ENCODE results near the gene HACL1. TPM values are rescaled to one million over a fixed set of nuclear protein-coding genes. Genes with fewer than 3 reads are reported as not detected.
"Not testable (repeated sequence)": the region's sequence is repeated elsewhere in the genome, so short reads cannot be mapped to it uniquely, and the experiment has no call there.

Gene HACL1
- polyA plus RNA-seq, 3 donors: 11.4 to 20.8 (median 14.3) TPM

DNA sequence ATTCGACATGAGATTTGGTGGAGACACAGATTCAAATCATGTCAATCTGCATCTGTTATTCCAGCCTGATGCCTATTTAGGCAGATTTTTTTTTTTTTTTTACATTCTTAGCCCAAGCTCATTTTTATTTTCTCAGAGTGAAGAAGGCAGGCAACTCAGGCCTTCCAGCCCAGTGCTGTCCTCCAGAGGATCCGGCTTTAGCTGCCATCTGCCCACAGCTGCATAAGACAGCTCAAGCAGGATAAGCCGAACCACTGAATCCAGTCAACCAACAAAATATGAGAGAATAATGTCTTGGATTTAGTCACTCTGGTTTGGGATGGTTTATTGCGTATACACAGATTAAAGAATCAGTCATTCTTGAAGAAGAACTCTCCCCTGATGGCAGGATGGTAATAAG is 60.0 kb downstream of the HACL1 start:
- H3K27ac ChIP-seq (ENCODE audit: low read depth, low read length): no peak overlapping the region
- 96 to 100% (median 96%) methylated on average over 4 of the region's 4 CpGs for WGBS, 3 donors

- no peak overlapping the region for H3K27ac ChIP-seq (ENCODE audit: low read depth, low read length)
These were observed 62.3 kb downstream of the HACL1 start for GRCh38 chr3:15539066-15539465.

GRCh38 chr3:15538345-15538744 is 63.0 kb downstream of the HACL1 start:
- H3K27ac ChIP-seq (ENCODE audit: low read depth, low read length): no peak overlapping the region
- 88 to 92% (median 90%) methylated on average over 2 of the region's 2 CpGs for WGBS, 3 donors

More at GRCh38 chr3:15539066-15539465, 62.3 kb downstream of the HACL1 start:
- 85 to 98% (median 97%) methylated on average over 1 of the region's 1 CpG for WGBS, 3 donors

GRCh38 chr3:15536856-15537255 is 64.5 kb downstream of the HACL1 start:
- 18 to 48% (median 25%) methylated on average over 2 of the region's 2 CpGs for WGBS, 3 donors
- no peak overlapping the region for H3K27ac ChIP-seq (ENCODE audit: low read depth, low read length)

GRCh38 chr3:15535732-15536131 is 65.6 kb downstream of the HACL1 start:
- H3K27ac ChIP-seq (ENCODE audit: low read depth, low read length): no peak overlapping the region
- WGBS, 3 donors: 94 to 100% (median 100%) methylated on average over 1 of the region's 1 CpG

GRCh38 chr3:15532614-15533013 is 68.8 kb downstream of the HACL1 start:
- 95 to 99% (median 96%) methylated on average over 2 of the region's 2 CpGs for WGBS, 3 donors
- H3K27ac ChIP-seq (ENCODE audit: low read depth, low read length): not testable (repeated sequence)

DNA sequence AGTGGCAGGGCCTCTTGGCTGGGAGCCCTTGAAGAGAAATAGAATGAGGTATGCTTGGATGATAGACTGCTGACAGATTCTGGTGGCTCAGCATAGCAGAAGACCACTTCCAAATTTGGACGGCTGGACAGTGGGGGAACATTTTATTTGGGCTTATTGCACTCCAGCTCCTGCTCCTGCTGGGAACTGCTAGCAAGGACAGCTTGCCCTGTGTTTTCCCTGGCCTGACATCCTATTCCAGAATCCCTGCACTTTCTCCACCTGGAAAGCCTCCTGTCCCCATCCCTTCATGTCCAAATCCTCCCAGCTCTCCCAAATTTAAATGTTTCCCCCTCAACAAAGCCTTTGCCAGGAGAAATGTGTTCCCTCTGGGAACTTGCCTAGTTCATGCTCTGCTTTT is 70.0 kb downstream of the HACL1 start:
- H3K27ac ChIP-seq (ENCODE audit: low read depth, low read length): no peak overlapping the region
- 87 to 89% (median 88%) methylated on average over 1 of the region's 1 CpG for WGBS, 3 donors

- no peak overlapping the region for H3K27ac ChIP-seq (ENCODE audit: low read depth, low read length)
- 47 to 90% (median 80%) methylated on average over 4 of the region's 4 CpGs for WGBS, 3 donors
These were observed 72.4 kb downstream of the HACL1 start for GRCh38 chr3:15528854-15529537.

- 50 to 61% (median 57%) methylated on average over 4 of the region's 4 CpGs for WGBS, 3 donors
- H3K27ac ChIP-seq (ENCODE audit: low read depth, low read length): no peak overlapping the region
These were observed 74.3 kb downstream of the HACL1 start for GRCh38 chr3:15527031-15527459.

GRCh38 chr3:15525790-15526189 is 75.6 kb downstream of the HACL1 start:
- 92 to 100% (median 100%) methylated on average over 1 of the region's 1 CpG for WGBS, 3 donors
- no peak overlapping the region for H3K27ac ChIP-seq (ENCODE audit: low read depth, low read length)

GRCh38 chr3:15523660-15524417 is 77.5 kb downstream of the HACL1 start:
- H3K27ac ChIP-seq (ENCODE audit: low read depth, low read length): no peak overlapping the region
- WGBS, 3 donors: 82 to 85% (median 84%) methylated on average over 6 of the region's 6 CpGs

GRCh38 chr3:15522016-15522415 is 79.4 kb downstream of the HACL1 start:
- no peak overlapping the region for H3K27ac ChIP-seq (ENCODE audit: low read depth, low read length)

DNA sequence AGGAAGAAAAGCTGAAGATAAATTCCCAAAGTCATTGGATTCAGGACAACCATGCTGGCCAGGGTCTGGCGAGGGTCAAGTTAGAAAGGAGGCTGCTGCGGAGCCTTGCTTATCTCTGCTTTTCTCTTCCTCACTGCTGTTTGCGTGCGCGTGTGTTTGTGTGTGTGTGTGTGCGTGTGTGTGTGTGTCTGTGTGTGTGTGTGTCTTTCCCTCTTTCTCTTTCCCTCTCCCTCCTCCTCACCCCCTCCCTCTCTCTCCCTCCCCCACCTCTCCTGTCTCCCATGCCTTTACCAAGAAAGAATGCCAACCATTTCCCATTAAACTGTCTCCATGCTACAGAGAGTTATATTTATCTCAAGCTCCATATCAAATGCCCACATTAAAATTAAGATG is 79.8 kb downstream of the HACL1 start, which contains the start of gene COLQ:
COLQ (minus strand) TSS at position 134 of the 393 bp plus-strand sequence; CDS start at position 53, 81 bp downstream.
- H3K27ac ChIP-seq (ENCODE audit: low read depth, low read length): no peak within 1 kb of the TSS
- 15 to 66% (median 42%) methylated on average over 6 of the region's 6 CpGs for WGBS, 3 donors

DNA sequence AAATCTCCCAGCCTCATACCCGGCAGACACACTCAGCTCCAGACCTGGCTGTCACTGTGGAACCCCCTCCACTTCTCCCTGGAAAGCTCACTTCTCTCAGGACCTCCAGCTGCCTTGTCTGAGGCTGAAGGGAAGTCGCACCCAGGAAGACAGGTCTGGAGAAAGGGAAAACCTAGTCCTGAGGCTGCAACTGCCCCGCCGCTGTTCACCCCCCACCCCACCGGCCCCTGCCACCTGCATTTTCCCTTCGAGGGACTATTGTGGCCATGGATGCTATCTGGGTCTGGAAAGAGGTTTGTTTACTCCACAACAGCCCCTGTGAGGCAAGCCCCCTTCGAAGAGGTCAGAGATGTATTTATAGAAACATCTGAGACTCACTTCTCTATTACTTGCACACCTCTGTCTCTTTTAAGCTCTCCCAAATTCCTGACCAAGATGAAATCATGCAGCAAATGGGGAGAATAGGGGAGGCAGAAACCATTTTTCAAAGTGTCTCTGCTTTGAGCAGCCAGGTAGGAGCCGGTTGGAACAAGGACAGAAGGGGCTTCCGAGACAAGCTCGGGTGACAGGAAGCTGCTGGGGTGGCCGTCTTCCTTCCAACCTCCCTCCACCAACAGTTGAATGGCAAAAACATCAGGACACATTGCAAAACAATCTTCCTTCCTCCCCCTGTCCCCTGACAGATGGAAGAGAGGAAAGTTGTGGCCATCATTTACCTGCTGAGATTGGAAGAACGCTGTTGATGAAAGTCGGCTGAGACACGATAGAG is 80.4 kb downstream of the HACL1 start:
- WGBS, 3 donors: 33 to 65% (median 33%) methylated on average over 14 of the region's 14 CpGs
- H3K27ac ChIP-seq (ENCODE audit: low read depth, low read length): no peak overlapping the region

DNA sequence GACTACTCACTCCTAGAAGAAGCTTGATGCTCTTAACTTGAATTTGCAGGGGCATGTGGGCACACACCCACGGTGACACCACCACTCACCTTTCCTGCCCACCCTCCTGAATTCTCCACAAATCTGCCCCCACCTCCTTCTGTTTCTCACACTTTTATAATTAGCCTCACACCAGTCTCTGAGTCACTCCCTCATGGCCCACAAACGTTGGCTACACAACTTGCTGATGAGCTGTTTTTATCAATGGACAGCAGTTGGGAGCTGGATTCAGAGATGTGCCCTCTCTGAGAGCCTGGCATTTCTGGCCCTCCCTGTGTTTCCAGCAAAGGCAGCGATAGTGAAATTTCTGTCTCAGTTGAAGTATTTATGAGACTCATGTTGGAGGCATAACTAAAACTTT is 81.2 kb downstream of the HACL1 start:
- 45 to 68% (median 50%) methylated on average over 3 of the region's 3 CpGs for WGBS, 3 donors
- no peak overlapping the region for H3K27ac ChIP-seq (ENCODE audit: low read depth, low read length)

- no peak overlapping the region for H3K27ac ChIP-seq (ENCODE audit: low read depth, low read length)
- 90 to 98% (median 97%) methylated on average over 4 of the region's 4 CpGs for WGBS, 3 donors
These were observed 82.3 kb downstream of the HACL1 start for GRCh38 chr3:15519096-15519495.

GRCh38 chr3:15514663-15515340 is 86.6 kb downstream of the HACL1 start:
- H3K27ac ChIP-seq (ENCODE audit: low read depth, low read length): no peak overlapping the region
- 90 to 94% (median 90%) methylated on average over 4 of the region's 4 CpGs for WGBS, 3 donors

GRCh38 chr3:15513810-15514662 is 87.3 kb downstream of the HACL1 start:
- WGBS, 3 donors: 74 to 79% (median 74%) methylated on average over 5 of the region's 5 CpGs
- no peak overlapping the region for H3K27ac ChIP-seq (ENCODE audit: low read depth, low read length)

Measured in adipose tissue (tissue), 3 donors.